GM15510 (cell line): ENCODE results near the gene SMARCC2.

Experiments used
- POLR2A ChIP-seq: IDR thresholded peaks from 3 replicates; pipeline ENCODE4 v1.6.1; 2011; ENCODE audit warnings: borderline replicate concordance; ENCODE audit not compliant: insufficient read length; ENCODE audit errors: extremely low read depth

SMARCC2 gene

GRCh38 chr12:56116267-56117081, 72.8 kb downstream of the SMARCC2 start, which contains the start of gene RPL41:
Gene RPL41, plus strand, starts transcription at chr12:56116633.
- TF ChIP-seq POLR2A: peak; percentile 99

GRCh38 chr12:56115329-56115728, 74.0 kb downstream of the SMARCC2 start:
- no peak for TF ChIP-seq POLR2A

- no peak for TF ChIP-seq POLR2A
Observed at GRCh38 chr12:56114084-56114483, 75.2 kb downstream of the SMARCC2 start.
